Endothelial cell of umbilical vein (primary cell): ENCODE measurements around the gene CARMIL1.

Experiments
- CTCF ChIP-seq, 2 donors: IDR thresholded peaks; 1 replicate in 1 of 2; 2 replicates in 1 of 2; pipeline ENCODE4 v1.5.1; 2011; ENCODE audit warnings: low read length in 2 of 2, mild to moderate bottlenecking in 2 of 2, moderate library complexity in 2 of 2, control low read depth in 1 of 2, inconsistent platforms in 1 of 2, low read depth in 1 of 2; ENCODE audit not compliant: insufficient read depth in 1 of 2; ENCODE audit errors: extremely low read depth in 1 of 2
- POLR2AphosphoS5 ChIP-seq: IDR thresholded peaks from 2 replicates; pipeline ENCODE4 v1.6.1; 2012; ENCODE audit warnings: low read depth, mild to moderate bottlenecking, control low read depth, low read length, moderate library complexity; ENCODE audit not compliant: insufficient read depth

DNA sequence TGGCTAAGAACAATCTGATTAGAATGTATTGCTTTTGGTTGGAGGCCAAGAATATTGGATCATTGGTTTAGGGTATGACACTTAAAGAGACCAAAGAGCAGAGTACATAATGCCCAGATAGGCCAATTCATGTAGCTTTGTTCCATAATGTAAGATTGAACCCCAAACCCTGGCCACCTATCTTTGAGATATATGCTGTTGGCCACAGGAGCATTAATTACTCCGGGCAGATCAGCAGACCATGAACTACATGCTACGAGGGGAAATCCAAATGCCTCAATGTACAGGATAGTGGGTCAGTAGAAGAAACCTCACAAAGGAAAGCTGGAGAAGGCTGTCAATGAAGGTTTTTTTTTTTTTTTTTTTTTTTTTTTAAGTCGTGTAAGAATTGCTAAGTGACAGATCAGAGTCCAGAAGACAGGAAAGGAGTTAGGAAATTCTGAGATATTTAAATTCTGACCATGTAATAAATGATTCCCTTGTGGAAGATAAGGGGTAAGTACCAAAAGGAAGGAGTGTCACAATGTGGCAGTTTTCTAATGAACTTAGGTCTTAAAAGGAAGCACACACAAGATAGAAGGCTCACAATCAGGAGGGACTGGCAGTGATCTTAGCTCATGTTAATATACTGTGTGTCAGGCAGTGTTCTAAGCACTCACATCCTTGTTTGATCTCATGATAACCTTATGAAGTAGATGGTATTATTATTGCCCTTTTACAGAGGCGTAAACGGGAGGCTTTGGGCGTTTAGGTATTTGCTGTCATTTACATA, 61.4 kb downstream of the CARMIL1 start:
- TF ChIP-seq CTCF (IDR thresholded peaks at IDR 0.05; ENCODE audit: extremely low read depth in 1 of 2, insufficient read depth in 1 of 2, low read depth in 1 of 2, low read length in 2 of 2) (no peak), POLR2AphosphoS5 (no peak)
